GM12891 (cell line): ENCODE measurements around the gene BPIFB4.

Source experiments
- POLR2A ChIP-seq: IDR thresholded peaks from 2 replicates; pipeline ENCODE4 v1.6.1; 2011; ENCODE audit warnings: low read depth, low read length, control low read depth
- POLR2AphosphoS5 ChIP-seq: IDR thresholded peaks from 2 replicates; pipeline ENCODE4 v1.6.1; 2011; ENCODE audit warnings: low read depth, low read length, control low read depth
- SPI1 ChIP-seq: IDR thresholded peaks from 2 replicates; pipeline ENCODE4 v1.6.1; 2011; ENCODE audit warnings: low read depth, low read length, control low read depth
- TAF1 ChIP-seq: IDR thresholded peaks from 2 replicates; pipeline ENCODE4 v1.6.1; 2011; ENCODE audit warnings: low read depth, low read length, control low read depth

- TF ChIP-seq POLR2AphosphoS5 (no peak), POLR2A (no peak), TAF1 (no peak), SPI1 (no peak)
These were observed 67.9 kb downstream of the BPIFB4 start for GRCh38 chr20:33147299-33147698.
